ENCODE measurements around the gene CBARP. TPM values are rescaled to one million over a fixed set of nuclear protein-coding genes. Genes with fewer than 3 reads are reported as not detected.

The CBARP gene
- total and polyA plus RNA-seq, 9 of the 15 experiments (the other 6 are each of a cell fraction or from before 2014, with no cell fraction given), result 0.03 to 8.9 (median 1.2) TPM; not detected in 1

GRCh38 chr19:1241417-1242095 lies 3.8 kb upstream of the CBARP start, which contains the start of gene ATP5F1D (continued):
- TF ChIP-seq THAP12 (CRISPR knock-in tag; IDR thresholded peaks at IDR 0.05), result peak; percentile 87
- no peak; the same call in 1 of the 2 replicates for TF ChIP-seq PML (IDR thresholded peaks at IDR 0.05; ENCODE audit: low read length)
- TF ChIP-seq TCF7L2 (IDR thresholded peaks at IDR 0.05; ENCODE audit: low read depth, low read length), result no peak
- peak; percentile 23; the same call in 1 of the 2 replicates for TF ChIP-seq FOSL1 (tag; conservative IDR thresholded peaks at IDR 0.05)
- peak; percentile 87 for TF ChIP-seq CCNT2 (IDR thresholded peaks at IDR 0.05; ENCODE audit: borderline replicate concordance, extremely low read depth, insufficient read length, low read depth, low read length)
- no peak for TF ChIP-seq POLR3G (IDR thresholded peaks at IDR 0.05; ENCODE audit: extremely low read depth, insufficient read length, insufficient replicate concordance)
- TF ChIP-seq ZNF79 (CRISPR knock-in tag; IDR thresholded peaks at IDR 0.05; ENCODE audit: low read depth), result no peak
- no peak for TF ChIP-seq BMI1 (IDR thresholded peaks at IDR 0.05; ENCODE audit: low read length)
- TF ChIP-seq BCLAF1 (IDR thresholded peaks at IDR 0.05; ENCODE audit: borderline replicate concordance in 1 of 2, control insufficient read depth in 1 of 2, low read depth in 2 of 2, low read length in 1 of 2), result no peak
- no peak for TF ChIP-seq GTF2E2 (tag; IDR thresholded peaks at IDR 0.05)
- no peak for TF ChIP-seq ZNF347 (CRISPR knock-in tag; IDR thresholded peaks at IDR 0.05; ENCODE audit: low read depth)
- TF ChIP-seq SRF (CRISPR knock-in tag; IDR thresholded peaks at IDR 0.05), result peak in 1 of 2 experiments; percentile 88; a peak in 2 of 4 replicates
- TF ChIP-seq XRCC3 (IDR thresholded peaks at IDR 0.05), result no peak
- TF ChIP-seq U2AF2 (optimal IDR thresholded peaks at IDR 0.05; ENCODE audit: low read depth, low read length), result no peak
- TF ChIP-seq ELK3 (CRISPR knock-in tag; IDR thresholded peaks at IDR 0.05), result no peak
- no peak for TF ChIP-seq MED1 (CRISPR knock-in tag; IDR thresholded peaks at IDR 0.05; ENCODE audit: borderline replicate concordance)
- TF ChIP-seq, protein P1, sequence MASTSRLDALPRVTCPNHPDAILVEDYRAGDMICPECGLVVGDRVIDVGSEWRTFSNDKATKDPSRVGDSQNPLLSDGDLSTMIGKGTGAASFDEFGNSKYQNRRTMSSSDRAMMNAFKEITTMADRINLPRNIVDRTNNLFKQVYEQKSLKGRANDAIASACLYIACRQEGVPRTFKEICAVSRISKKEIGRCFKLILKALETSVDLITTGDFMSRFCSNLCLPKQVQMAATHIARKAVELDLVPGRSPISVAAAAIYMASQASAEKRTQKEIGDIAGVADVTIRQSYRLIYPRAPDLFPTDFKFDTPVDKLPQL (IDR thresholded peaks at IDR 0.05; ENCODE audit: extremely low read depth, insufficient read length), result no peak
- no peak for TF ChIP-seq ZNF282 (CRISPR knock-in tag; IDR thresholded peaks at IDR 0.05)
- TF ChIP-seq ZNF586 (CRISPR knock-in tag; conservative IDR thresholded peaks at IDR 0.05), result no peak
- no peak for TF ChIP-seq ARID2 (IDR thresholded peaks at IDR 0.05)
- TF ChIP-seq RBM17 (IDR thresholded peaks at IDR 0.05; ENCODE audit: borderline replicate concordance, low read depth, low read length), result no peak

Measured in K562 (cell line).